Activated naive CD8-positive, alpha-beta T cell treated with anti-CD3 and anti-CD28 coated beads, Interleukin-2, amount 50 U/mL, for 24 hours (primary cell): Measurements from ENCODE around the gene DNAJC4.
A peak's percentile ranks its signal among the peaks of the same experiment; 100 is the strongest.

ENCODE experiments used
- ATAC-seq: fragments of 150-1000 bp; cut with Tn5 transposase; one replicate; pipeline ENCODE4 v1.10.0; 2021
- DNase-seq: peaks from one replicate; pipeline ENCODE4 v3.0.0; 2021
- H3K27ac Mint-ChIP-seq: one replicate; pipeline ENCODE4 v1.8.0; 2021; ENCODE audit warnings: mild to moderate bottlenecking, mixed read lengths
- H3K27me3 Mint-ChIP-seq: one replicate; pipeline ENCODE4 v1.8.0; 2021; ENCODE audit warnings: mixed read lengths
- H3K36me3 Mint-ChIP-seq: one replicate; pipeline ENCODE4 v1.8.0; 2021; ENCODE audit warnings: low read depth, mixed read lengths
- H3K4me1 Mint-ChIP-seq: one replicate; pipeline ENCODE4 v1.8.0; 2021; ENCODE audit warnings: mixed read lengths
- H3K4me3 Mint-ChIP-seq: one replicate; pipeline ENCODE4 v1.8.0; 2021; ENCODE audit warnings: mild to moderate bottlenecking, moderate library complexity, mixed read lengths
- H3K9me3 Mint-ChIP-seq: one replicate; pipeline ENCODE4 v1.8.0; 2021; ENCODE audit warnings: mixed read lengths

Gene DNAJC4

GRCh38 chr11:64230171-64230984, at the start of gene DNAJC4:
TSS of gene DNAJC4 (plus strand) at chr11:64230548. CDS start at chr11:64230855, 307 bp downstream.
- Mint-ChIP-seq H3K36me3 (peaks cover 2% of the 10 kb centered on the region), H3K4me1 (peaks cover 57% of the 10 kb centered on the region), H3K9me3 (no peaks in the 10 kb centered on the region), H3K27ac (peak within 1 kb of the TSS; percentile 69), H3K4me3 (peak within 1 kb of the TSS; percentile 81), H3K27me3 (no peaks in the 10 kb centered on the region)
- DNase-seq (peak; percentile 92), ATAC-seq (peak; percentile 35)

GRCh38 chr11:64180891-64181290, 49.5 kb upstream of the DNAJC4 start:
- H3K27me3 Mint-ChIP-seq, result peaks cover 4% of the 10 kb centered on the region
- DNase-seq (no peak), ATAC-seq (no peak)
- no peak overlapping the region for H3K27ac Mint-ChIP-seq
- H3K4me1 Mint-ChIP-seq, result peaks cover 55% of the 10 kb centered on the region
- H3K9me3 Mint-ChIP-seq, result no peaks in the 10 kb centered on the region
- peaks cover 8% of the 10 kb centered on the region for H3K36me3 Mint-ChIP-seq
- no peak overlapping the region for H3K4me3 Mint-ChIP-seq

GRCh38 chr11:64181506-64182411, 48.6 kb upstream of the DNAJC4 start:
- ATAC-seq (no peak), DNase-seq (peak; percentile 61)
- no peaks in the 10 kb centered on the region for H3K9me3 Mint-ChIP-seq
- peak overlapping the region; percentile 25 for H3K4me3 Mint-ChIP-seq
- peaks cover 8% of the 10 kb centered on the region for H3K36me3 Mint-ChIP-seq
- no peak overlapping the region for H3K27ac Mint-ChIP-seq
- H3K4me1 Mint-ChIP-seq, result peaks cover 56% of the 10 kb centered on the region
- peaks cover 5% of the 10 kb centered on the region for H3K27me3 Mint-ChIP-seq

GRCh38 chr11:64183890-64184289, 46.5 kb upstream of the DNAJC4 start:
- peaks cover 6% of the 10 kb centered on the region for H3K27me3 Mint-ChIP-seq
- peak overlapping the region; percentile 94 for H3K4me3 Mint-ChIP-seq
- ATAC-seq (no peak), DNase-seq (no peak)
- no peak overlapping the region for H3K27ac Mint-ChIP-seq
- H3K9me3 Mint-ChIP-seq, result no peaks in the 10 kb centered on the region
- peaks cover 16% of the 10 kb centered on the region for H3K36me3 Mint-ChIP-seq
- H3K4me1 Mint-ChIP-seq, result peaks cover 49% of the 10 kb centered on the region

GRCh38 chr11:64185175-64185692, 45.1 kb upstream of the DNAJC4 start:
- Mint-ChIP-seq H3K27ac (peak overlapping the region; percentile 98), H3K36me3 (peaks cover 22% of the 10 kb centered on the region), H3K4me3 (peak overlapping the region; percentile 94), H3K4me1 (peaks cover 56% of the 10 kb centered on the region), H3K27me3 (peaks cover 6% of the 10 kb centered on the region), H3K9me3 (no peaks in the 10 kb centered on the region)
- no peak for DNase-seq
- ATAC-seq, result no peak

GRCh38 chr11:64185693-64186491, 44.5 kb upstream of the DNAJC4 start, which contains the start of gene STIP1:
TSS of gene STIP1 (plus strand) at chr11:64186171. CDS start at chr11:64186262, 91 bp downstream.
- H3K27me3 Mint-ChIP-seq, result peaks cover 6% of the 10 kb centered on the region
- peaks cover 26% of the 10 kb centered on the region for H3K36me3 Mint-ChIP-seq
- H3K4me1 Mint-ChIP-seq, result peaks cover 61% of the 10 kb centered on the region
- ATAC-seq (peak; percentile 93), DNase-seq (peak; percentile 99)
- peak within 1 kb of the TSS; percentile 98 for H3K27ac Mint-ChIP-seq
- peak within 1 kb of the TSS; percentile 94 for H3K4me3 Mint-ChIP-seq
- no peaks in the 10 kb centered on the region for H3K9me3 Mint-ChIP-seq

GRCh38 chr11:64186492-64187165, 43.7 kb upstream of the DNAJC4 start:
- DNase-seq (peak; percentile 43), ATAC-seq (no peak)
- Mint-ChIP-seq H3K9me3 (no peaks in the 10 kb centered on the region), H3K36me3 (peaks cover 26% of the 10 kb centered on the region), H3K27me3 (peaks cover 6% of the 10 kb centered on the region), H3K27ac (no peak overlapping the region), H3K4me1 (peaks cover 60% of the 10 kb centered on the region), H3K4me3 (no peak overlapping the region)

- no peak overlapping the region for H3K27ac Mint-ChIP-seq
- no peaks in the 10 kb centered on the region for H3K9me3 Mint-ChIP-seq
- no peaks in the 10 kb centered on the region for H3K27me3 Mint-ChIP-seq
- H3K36me3 Mint-ChIP-seq, result peaks cover 64% of the 10 kb centered on the region
- no peak overlapping the region for H3K4me3 Mint-ChIP-seq
- no peak for ATAC-seq
- DNase-seq, result no peak
- H3K4me1 Mint-ChIP-seq, result peaks cover 44% of the 10 kb centered on the region
Measured at GRCh38 chr11:64192434-64192833, 37.9 kb upstream of the DNAJC4 start.

GRCh38 chr11:64196626-64197025, 33.7 kb upstream of the DNAJC4 start:
- Mint-ChIP-seq H3K4me1 (peaks cover 19% of the 10 kb centered on the region), H3K27me3 (no peaks in the 10 kb centered on the region), H3K9me3 (no peaks in the 10 kb centered on the region), H3K36me3 (peaks cover 80% of the 10 kb centered on the region), H3K4me3 (no peak overlapping the region), H3K27ac (no peak overlapping the region)
- ATAC-seq, result no peak
- DNase-seq, result no peak

GRCh38 chr11:64198511-64198910, 31.8 kb upstream of the DNAJC4 start:
- H3K4me1 Mint-ChIP-seq, result peaks cover 11% of the 10 kb centered on the region
- peaks cover 83% of the 10 kb centered on the region for H3K36me3 Mint-ChIP-seq
- H3K9me3 Mint-ChIP-seq, result no peaks in the 10 kb centered on the region
- DNase-seq, result no peak
- H3K27me3 Mint-ChIP-seq, result no peaks in the 10 kb centered on the region
- no peak for ATAC-seq
- no peak overlapping the region for H3K4me3 Mint-ChIP-seq
- no peak overlapping the region for H3K27ac Mint-ChIP-seq

GRCh38 chr11:64201543-64201942, 28.8 kb upstream of the DNAJC4 start:
- Mint-ChIP-seq H3K4me3 (no peak overlapping the region), H3K4me1 (peaks cover 35% of the 10 kb centered on the region), H3K9me3 (no peaks in the 10 kb centered on the region), H3K27ac (no peak overlapping the region), H3K36me3 (peaks cover 81% of the 10 kb centered on the region), H3K27me3 (no peaks in the 10 kb centered on the region)
- no peak for ATAC-seq
- DNase-seq, result no peak

- Mint-ChIP-seq H3K4me3 (no peak overlapping the region), H3K36me3 (peaks cover 79% of the 10 kb centered on the region), H3K4me1 (peaks cover 34% of the 10 kb centered on the region), H3K27me3 (no peaks in the 10 kb centered on the region), H3K9me3 (no peaks in the 10 kb centered on the region), H3K27ac (no peak overlapping the region)
- DNase-seq, result no peak
- no peak for ATAC-seq
Measured at GRCh38 chr11:64202992-64203391, 27.4 kb upstream of the DNAJC4 start.

GRCh38 chr11:64203421-64204079, 26.8 kb upstream of the DNAJC4 start:
- H3K36me3 Mint-ChIP-seq, result peaks cover 75% of the 10 kb centered on the region
- no peaks in the 10 kb centered on the region for H3K27me3 Mint-ChIP-seq
- H3K27ac Mint-ChIP-seq, result peak overlapping the region; percentile 40
- peaks cover 37% of the 10 kb centered on the region for H3K4me1 Mint-ChIP-seq
- ATAC-seq, result no peak
- no peaks in the 10 kb centered on the region for H3K9me3 Mint-ChIP-seq
- DNase-seq, result no peak
- H3K4me3 Mint-ChIP-seq, result no peak overlapping the region
